GM12873 (cell line): ENCODE results near the gene NDST1.

Experiments used
- CTCF ChIP-seq: IDR thresholded peaks from 2 replicates; pipeline ENCODE4 v1.5.1; 2012; ENCODE audit warnings: low read depth, mild to moderate bottlenecking, moderate library complexity, low read length, control low read depth; ENCODE audit not compliant: insufficient read depth; ENCODE audit errors: missing control alignments

The NDST1 gene

GRCh38 chr5:150596313-150596712 lies 88.4 kb downstream of the NDST1 start:
- TF ChIP-seq CTCF = no peak

GRCh38 chr5:150596826-150597225 lies 88.9 kb downstream of the NDST1 start:
- no peak for TF ChIP-seq CTCF

GRCh38 chr5:150598006-150598405 lies 90.1 kb downstream of the NDST1 start:
- TF ChIP-seq CTCF = no peak

- TF ChIP-seq CTCF = no peak
Observed at GRCh38 chr5:150598821-150599273, 90.9 kb downstream of the NDST1 start.

GRCh38 chr5:150599281-150599680 lies 91.3 kb downstream of the NDST1 start:
- no peak for TF ChIP-seq CTCF

GRCh38 chr5:150599917-150600511 lies 92.1 kb downstream of the NDST1 start:
- no peak for TF ChIP-seq CTCF

- no peak for TF ChIP-seq CTCF
Observed at GRCh38 chr5:150600616-150601490, 92.9 kb downstream of the NDST1 start.
